ENCODE data around the gene CSF2.
"Not testable (repeated sequence)": the region's sequence is repeated elsewhere in the genome, so short reads cannot be mapped to it uniquely, and the experiment has no call there.

DNA sequence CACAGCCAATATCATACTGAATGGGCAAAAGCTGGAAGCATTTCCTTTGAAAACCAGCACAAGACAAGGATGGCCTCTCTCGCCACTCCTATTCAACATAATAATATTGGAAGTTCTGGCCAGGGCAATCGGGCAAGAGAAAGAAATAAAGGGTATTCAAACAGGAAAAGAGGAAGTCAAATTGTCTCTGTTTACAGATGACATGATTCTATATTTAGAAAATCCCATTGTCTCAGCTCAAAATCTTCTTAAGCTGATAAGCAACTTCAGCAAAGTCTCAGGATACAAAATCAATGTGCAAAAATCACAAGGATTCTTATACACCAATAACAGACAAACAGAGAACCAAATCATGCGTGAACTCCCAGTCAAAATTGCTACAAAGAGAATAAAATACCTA, 47.1 kb downstream of the CSF2 start:
- TF ChIP-seq, protein P1, sequence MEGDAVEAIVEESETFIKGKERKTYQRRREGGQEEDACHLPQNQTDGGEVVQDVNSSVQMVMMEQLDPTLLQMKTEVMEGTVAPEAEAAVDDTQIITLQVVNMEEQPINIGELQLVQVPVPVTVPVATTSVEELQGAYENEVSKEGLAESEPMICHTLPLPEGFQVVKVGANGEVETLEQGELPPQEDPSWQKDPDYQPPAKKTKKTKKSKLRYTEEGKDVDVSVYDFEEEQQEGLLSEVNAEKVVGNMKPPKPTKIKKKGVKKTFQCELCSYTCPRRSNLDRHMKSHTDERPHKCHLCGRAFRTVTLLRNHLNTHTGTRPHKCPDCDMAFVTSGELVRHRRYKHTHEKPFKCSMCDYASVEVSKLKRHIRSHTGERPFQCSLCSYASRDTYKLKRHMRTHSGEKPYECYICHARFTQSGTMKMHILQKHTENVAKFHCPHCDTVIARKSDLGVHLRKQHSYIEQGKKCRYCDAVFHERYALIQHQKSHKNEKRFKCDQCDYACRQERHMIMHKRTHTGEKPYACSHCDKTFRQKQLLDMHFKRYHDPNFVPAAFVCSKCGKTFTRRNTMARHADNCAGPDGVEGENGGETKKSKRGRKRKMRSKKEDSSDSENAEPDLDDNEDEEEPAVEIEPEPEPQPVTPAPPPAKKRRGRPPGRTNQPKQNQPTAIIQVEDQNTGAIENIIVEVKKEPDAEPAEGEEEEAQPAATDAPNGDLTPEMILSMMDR (IDR thresholded peaks at IDR 0.05), result not testable (repeated sequence)
- TF ChIP-seq, protein P2, sequence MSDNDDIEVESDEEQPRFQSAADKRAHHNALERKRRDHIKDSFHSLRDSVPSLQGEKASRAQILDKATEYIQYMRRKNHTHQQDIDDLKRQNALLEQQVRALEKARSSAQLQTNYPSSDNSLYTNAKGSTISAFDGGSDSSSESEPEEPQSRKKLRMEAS (IDR thresholded peaks at IDR 0.05; ENCODE audit: low read depth), result not testable (repeated sequence)
- not testable (repeated sequence) for TF ChIP-seq RAD21 (IDR thresholded peaks at IDR 0.05; ENCODE audit: low read length); TEAD4 (IDR thresholded peaks at IDR 0.05; ENCODE audit: borderline replicate concordance, insufficient read depth); GATA2 (CRISPR knock-in tag; IDR thresholded peaks at IDR 0.05)
